SHP77 treated with DMSO at 0.1 percent for 48 hours (cell line): ENCODE measurements around the gene FGF2.
"Not testable (repeated sequence)": the region's sequence is repeated elsewhere in the genome, so short reads cannot be mapped to it uniquely, and the experiment has no call there.

Experiments
- DNase-seq: peaks from one replicate; lab custom pipeline; 2025; lab: John Stamatoyannopoulos, UW

The FGF2 gene

GRCh38 chr4:122845760-122846159, 19.1 kb downstream of the FGF2 start:
- DNase-seq, result no peak

- DNase-seq, result no peak
Observed at GRCh38 chr4:122847931-122848330, 21.3 kb downstream of the FGF2 start.

GRCh38 chr4:122849789-122850188, 23.2 kb downstream of the FGF2 start:
- DNase-seq, result not testable (repeated sequence)

- DNase-seq, result no peak
Observed at GRCh38 chr4:122851568-122851967, 24.9 kb downstream of the FGF2 start.

GRCh38 chr4:122854447-122855352, 28.1 kb downstream of the FGF2 start:
- DNase-seq, result no peak

GRCh38 chr4:122855353-122855890, 28.8 kb downstream of the FGF2 start:
- DNase-seq, result no peak

- no peak for DNase-seq
Observed at GRCh38 chr4:122857160-122857559, 30.5 kb downstream of the FGF2 start.

GRCh38 chr4:122858705-122859104, 32.1 kb downstream of the FGF2 start:
- no peak for DNase-seq

- no peak for DNase-seq
Observed at GRCh38 chr4:122861172-122861943, 34.7 kb downstream of the FGF2 start.

GRCh38 chr4:122863639-122864038, 37.0 kb downstream of the FGF2 start:
- DNase-seq, result no peak

- DNase-seq, result no peak
Observed at GRCh38 chr4:122865425-122865824, 38.8 kb downstream of the FGF2 start.

GRCh38 chr4:122868235-122868634, 41.6 kb downstream of the FGF2 start:
- DNase-seq, result not testable (repeated sequence)

GRCh38 chr4:122873146-122873545, 46.5 kb downstream of the FGF2 start:
- no peak for DNase-seq

GRCh38 chr4:122873821-122874593, 47.4 kb downstream of the FGF2 start:
- DNase-seq, result no peak

GRCh38 chr4:122875949-122876348, 49.3 kb downstream of the FGF2 start:
- no peak for DNase-seq

GRCh38 chr4:122876456-122876855, 49.8 kb downstream of the FGF2 start:
- DNase-seq, result no peak

- DNase-seq, result no peak
Observed at GRCh38 chr4:122879001-122879400, 52.4 kb downstream of the FGF2 start.

GRCh38 chr4:122882857-122883735, 56.5 kb downstream of the FGF2 start:
- no peak for DNase-seq

GRCh38 chr4:122884499-122884898, 57.9 kb downstream of the FGF2 start:
- DNase-seq, result no peak

GRCh38 chr4:122889726-122890125, 63.1 kb downstream of the FGF2 start:
- no peak for DNase-seq
